Measurements from ENCODE around the gene C8B.

GRCh38 chr1:56975446-56975845 lies 9.6 kb upstream of the C8B start:
- TF ChIP-seq YY1 (IDR thresholded peaks at IDR 0.05; ENCODE audit: insufficient read depth, insufficient read length) = no peak
- no peak for TF ChIP-seq SUZ12 (IDR thresholded peaks at IDR 0.05; ENCODE audit: extremely low read depth, insufficient read depth, insufficient read length)
- TF ChIP-seq ZNF274 (IDR thresholded peaks at IDR 0.05; ENCODE audit: low read depth, low read length) = no peak
